Peyer's patch (tissue), 4 donors: ENCODE results near the gene ZFP1.

Experiments used
- CTCF ChIP-seq, 6 experiments: fragments of 450-650 bp in 4 of 6; fragments of 200-600 bp in 2 of 6; sonication (generic) in 1 of 6; IDR thresholded peaks; one replicate each; pipeline ENCODE4 v1.5.1; 2017 to 2019; ENCODE audit warnings: antibody characterized with exemption in 6 of 6, mild to moderate bottlenecking in 3 of 6, moderate library complexity in 1 of 6
- POLR2A ChIP-seq, 2 donors: fragments of 450-650 bp; IDR thresholded peaks; one replicate each; pipeline ENCODE4 v1.5.1; 2017; ENCODE audit warnings: antibody characterized with exemption in 2 of 2, mild to moderate bottlenecking in 2 of 2, moderate library complexity in 2 of 2

GRCh38 chr16:75208861-75209505 lies 60.7 kb downstream of the ZFP1 start:
- TF ChIP-seq CTCF (IDR thresholded peaks at IDR 0.05) (no peak), POLR2A (IDR thresholded peaks at IDR 0.05) (no peak)
